Measurements from ENCODE around the gene CDCA8.
"Not testable (repeated sequence)": the region's sequence is repeated elsewhere in the genome, so short reads cannot be mapped to it uniquely, and the experiment has no call there.

The CDCA8 gene

DNA sequence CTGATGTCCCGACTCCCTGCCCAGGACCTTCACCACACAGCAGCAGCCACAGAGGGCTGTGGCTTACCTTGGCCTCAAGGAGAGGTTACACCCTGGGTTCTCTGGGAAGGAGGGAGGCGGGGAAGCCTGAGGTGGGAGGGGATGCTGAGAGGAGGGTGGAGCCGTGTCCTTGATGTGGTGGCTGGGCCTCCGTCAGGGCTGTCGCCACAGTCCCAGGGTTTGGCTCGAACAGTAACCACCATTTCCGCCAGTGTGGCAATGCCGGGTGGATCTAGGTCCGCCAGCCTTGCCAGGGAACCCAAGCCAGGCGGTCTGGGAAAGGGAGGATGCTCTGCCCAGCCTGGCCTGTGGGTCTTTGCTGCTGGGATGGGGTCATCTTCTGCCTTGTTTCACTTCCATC lies 18.4 kb upstream of the CDCA8 start:
- no peak for DNase-seq (ENCODE audit: low read depth)

DNA sequence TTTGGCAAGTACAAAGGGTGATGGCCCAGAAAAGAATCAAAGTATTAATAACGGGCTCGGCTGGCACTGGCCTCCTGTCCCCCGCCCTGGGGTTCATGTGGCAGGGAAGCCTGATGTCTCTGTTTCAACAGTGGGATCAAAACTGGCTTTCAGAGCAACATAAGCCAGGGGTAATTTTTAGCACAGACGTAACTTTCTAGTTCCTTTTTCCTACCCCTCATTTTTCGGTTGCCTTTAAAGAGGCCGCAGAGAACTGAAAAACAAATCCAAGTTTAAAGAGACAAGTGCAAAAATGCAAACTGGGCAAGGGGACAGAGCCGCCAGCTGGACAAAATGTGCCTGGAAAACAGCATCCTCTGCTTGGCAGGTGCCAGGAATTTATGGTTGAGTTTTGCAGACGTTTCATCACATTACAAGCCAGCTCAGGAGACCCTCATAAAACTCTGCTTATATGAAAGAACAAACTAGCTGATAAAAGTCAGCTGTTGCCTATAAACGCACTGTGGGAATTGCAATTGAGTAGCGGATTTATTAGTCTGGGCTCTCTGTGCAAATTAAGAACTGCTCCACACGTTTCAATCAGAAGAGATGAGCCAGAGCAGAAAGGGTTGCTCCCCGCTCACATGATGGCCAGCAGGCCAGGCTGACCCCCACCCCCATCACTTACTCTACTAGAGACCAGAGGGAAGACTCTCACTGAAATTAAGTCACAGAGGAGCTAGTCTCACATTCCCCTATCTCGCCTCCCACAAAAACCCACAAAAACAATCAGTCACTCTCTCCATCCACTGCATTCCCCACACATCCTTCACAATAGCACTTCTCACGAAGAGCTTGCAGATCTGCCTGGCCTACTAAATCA lies 15.8 kb upstream of the CDCA8 start:
- DNase-seq (ENCODE audit: low read depth): no peak

DNA sequence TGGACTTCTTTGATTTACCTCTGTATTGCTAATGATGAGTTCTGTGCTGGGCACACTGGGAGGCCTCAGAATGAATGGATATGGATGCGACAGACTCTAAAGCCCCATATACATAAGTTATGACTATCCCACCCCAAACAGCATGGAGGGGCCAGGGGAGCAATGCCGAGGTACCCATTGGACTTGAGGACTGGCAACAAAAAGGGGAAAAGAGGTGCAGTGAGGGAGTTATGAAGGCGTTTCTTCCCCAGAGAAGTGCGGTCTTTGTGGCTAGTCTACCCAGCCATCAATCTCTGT lies 15.2 kb upstream of the CDCA8 start:
- no peak for DNase-seq (ENCODE audit: low read depth)

DNA sequence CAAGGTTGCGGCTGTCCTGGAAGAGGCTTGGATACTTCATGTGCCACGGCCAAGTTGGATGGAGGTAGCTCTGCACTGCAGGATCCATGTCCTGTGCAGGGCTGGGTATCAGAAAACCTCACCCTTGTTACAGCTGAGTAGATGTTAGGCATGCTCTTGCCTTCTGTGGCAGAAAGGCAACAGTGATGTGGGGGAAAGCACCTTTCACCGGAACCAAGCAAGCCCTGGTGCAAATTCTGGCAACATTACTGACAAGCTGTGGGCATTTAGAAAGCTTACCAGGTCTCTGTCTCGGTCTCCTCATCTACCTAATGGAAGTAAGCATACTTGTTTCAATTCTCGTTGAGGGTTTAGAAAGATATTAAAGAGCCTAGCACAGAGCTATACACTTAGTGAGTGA lies 14.5 kb upstream of the CDCA8 start:
- no peak for DNase-seq (ENCODE audit: low read depth)

DNA sequence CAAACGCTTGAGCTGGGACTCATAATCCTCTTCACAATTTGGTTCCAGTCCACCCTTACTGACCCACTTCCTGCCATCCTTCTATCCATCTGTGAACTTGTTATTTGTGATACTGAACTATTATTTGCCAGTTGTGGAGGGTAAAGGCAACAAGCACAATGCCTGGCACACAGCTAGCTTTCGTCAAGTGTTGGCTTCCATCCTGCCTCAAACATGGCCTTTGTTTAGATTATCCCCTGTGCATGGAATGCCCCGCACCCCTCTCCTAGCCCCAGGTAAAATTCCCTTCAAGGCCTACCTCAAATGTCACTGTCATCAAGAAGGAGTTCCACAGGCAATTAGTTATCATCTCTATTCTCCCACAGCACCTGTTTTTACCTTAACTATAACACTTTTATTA lies 11.4 kb upstream of the CDCA8 start:
- no peak for DNase-seq (ENCODE audit: low read depth)

DNA sequence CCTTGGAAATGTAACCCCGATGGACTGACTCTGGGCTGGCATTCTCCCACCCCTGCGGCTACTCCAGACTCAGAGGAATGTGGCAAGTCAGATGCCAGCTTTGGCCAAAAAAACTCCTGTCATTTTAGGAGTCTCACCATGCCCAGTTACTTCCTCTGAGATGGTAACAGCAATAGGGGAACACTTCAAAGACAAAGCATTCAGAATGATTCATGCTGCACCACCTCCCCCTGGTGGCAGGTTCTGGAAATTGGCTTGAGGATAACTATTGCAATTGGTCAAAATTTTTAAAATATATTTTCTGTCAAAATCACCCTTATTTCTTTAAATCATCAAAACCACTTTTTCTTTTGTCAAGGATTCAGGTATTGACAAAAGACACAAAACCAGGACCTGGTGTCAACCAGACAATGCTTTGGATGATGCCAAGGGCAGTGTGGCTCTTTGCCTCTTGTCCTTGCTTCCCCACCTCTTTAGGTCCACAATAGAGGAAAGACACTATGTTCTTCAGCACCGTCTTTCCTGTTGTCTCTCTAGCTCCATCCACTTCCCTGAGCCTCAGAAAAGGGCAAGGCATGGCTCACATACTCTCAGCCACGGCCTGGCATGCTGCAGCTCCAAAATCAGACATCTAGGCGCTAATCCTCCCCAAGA lies 9.9 kb upstream of the CDCA8 start:
- DNase-seq (ENCODE audit: low read depth): peak; percentile 51

DNA sequence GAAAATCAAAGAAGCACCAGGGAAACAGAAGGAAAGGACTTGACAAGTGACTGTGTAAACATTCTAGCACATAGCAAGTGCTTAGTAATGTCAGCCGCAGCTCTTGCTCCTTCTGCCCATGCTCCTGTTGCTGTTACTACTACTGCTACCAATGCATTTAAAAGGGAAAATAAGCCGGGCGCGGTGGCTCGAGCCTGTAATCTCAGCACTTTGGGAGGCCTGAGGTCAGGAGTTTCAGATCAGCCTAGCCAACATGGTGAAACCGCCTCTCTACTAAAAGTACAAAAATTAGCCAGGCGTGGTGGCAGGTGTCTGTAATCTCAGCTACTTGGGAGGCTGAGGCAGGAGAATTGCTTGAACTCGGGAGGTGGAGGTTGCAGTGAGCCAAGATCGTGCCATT lies 8.1 kb upstream of the CDCA8 start:
- not testable (repeated sequence) for DNase-seq (ENCODE audit: low read depth)

DNA sequence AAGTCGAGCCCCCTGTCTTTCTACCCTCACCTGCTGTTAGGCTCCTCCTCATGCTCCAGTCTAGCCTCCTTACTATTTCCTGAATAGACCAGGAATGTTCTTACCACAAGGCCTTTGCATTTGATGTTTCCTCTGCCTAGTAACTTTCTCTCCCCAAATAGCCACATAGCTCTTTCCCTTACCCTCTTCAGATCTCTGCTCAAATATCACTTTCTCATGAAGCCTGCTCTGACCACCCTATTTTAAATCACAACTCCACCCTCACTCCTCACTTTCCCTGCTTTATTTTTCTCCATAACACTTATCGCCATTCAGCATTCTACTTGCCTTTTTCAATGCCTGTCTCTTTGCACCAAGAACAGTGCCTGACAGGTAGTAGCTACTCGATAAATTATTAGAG lies 6.6 kb upstream of the CDCA8 start:
- DNase-seq (ENCODE audit: low read depth): no peak

DNA sequence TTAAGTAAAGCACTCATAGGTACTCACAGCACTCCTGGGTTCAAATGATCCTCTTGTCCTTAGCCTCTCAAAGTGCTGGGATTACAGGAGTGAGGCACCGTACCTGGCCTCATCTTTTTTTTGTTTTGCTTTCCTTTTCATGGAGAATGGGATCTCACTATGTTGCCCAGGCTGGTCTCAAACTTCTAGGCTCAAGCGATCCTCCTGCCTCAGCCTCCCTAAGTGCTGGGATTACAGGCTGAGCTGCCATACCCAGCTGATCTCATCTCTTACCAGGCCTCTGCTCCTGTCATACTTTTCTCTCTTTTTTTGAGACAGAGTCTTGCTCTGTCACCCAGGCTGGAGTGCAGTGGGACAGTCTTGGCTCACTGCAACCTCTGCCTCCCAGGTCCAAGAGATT lies 4.6 kb upstream of the CDCA8 start:
- DNase-seq (ENCODE audit: low read depth): not testable (repeated sequence)

DNA sequence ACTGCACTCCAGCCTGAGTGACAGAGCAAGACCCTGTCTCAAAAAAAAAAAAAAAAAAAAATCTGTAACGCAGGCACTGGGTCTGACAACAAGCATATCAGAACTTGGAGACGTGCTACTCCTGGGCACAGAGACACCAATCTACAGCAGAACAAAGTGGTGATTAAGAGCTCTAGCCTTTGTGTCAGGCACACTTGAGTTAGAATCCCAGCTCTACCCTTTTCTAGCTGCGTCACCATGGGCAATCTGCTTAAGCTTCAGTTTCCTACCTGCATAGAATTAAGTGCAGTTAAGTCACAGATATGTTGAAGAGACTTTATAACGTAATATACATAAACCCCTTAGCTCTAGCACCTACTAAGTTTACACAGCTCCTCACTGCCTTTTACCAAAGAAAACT lies 3.4 kb upstream of the CDCA8 start:
- no peak for DNase-seq (ENCODE audit: low read depth)

DNA sequence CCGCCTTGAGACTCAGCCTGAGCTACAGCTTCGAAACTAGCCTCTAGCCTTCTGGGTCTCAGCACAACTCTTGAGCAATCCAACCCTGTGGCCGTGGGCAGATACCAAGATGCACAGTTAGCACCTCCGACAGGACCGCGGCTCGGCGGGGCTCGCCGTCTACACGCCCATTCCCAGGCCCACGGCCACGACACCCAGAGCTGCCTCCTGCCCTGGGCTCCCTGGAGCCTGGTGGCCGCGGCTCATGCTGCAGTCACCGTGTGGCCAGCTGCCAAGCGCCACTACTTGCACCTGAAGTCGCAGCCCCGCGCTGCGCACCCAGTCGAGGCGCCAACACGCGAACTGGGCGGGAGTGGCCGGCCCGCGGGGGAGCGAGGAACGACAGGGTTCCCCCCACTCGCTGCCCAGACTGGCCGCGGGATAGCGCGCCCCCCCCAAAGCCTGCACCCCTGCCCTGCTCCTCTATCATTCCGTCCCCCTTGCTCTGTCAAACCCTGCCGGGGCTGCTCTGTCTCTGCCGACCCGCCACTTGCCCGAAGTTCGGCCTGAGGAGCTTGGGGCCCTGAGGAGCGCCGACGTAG lies 729 bp upstream of the CDCA8 start:
- DNase-seq (ENCODE audit: low read depth): peak; percentile 76

DNA sequence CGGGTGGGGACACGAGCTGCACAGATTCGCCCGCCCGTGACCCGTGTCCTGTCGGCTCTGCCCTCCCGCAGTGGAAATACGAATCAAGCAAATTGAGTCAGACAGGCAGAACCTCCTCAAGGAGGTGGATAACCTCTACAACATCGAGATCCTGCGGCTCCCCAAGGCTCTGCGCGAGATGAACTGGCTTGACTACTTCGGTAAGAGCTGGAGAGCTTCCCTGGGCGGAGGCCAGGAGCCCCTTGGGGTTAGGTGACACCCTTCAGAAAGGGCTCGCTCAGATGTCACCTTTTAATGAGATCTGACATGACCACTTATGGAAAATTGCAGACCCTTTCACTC lies 489 bp downstream of the CDCA8 start:
- peak; percentile 10 for DNase-seq (ENCODE audit: low read depth)

DNA sequence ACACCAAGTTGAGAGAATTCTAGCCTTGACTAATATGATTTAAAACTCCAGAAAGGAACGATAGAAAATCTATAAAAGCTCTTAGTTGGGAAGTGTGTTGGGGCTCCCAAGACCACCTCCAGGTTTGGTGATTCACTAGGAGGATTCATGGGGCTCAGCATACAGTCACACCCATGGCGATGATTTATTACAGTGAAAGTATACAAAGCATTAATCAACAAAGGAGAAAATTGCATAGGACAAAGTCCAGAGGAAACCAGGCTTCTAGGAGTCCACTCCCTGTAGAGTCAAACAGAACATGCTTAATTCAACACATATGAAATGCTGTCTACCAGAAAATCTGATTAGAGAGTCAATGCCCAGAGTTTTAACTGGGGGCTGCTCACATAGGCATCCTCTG lies 4.8 kb downstream of the CDCA8 start:
- no peak for DNase-seq (ENCODE audit: low read depth)

DNA sequence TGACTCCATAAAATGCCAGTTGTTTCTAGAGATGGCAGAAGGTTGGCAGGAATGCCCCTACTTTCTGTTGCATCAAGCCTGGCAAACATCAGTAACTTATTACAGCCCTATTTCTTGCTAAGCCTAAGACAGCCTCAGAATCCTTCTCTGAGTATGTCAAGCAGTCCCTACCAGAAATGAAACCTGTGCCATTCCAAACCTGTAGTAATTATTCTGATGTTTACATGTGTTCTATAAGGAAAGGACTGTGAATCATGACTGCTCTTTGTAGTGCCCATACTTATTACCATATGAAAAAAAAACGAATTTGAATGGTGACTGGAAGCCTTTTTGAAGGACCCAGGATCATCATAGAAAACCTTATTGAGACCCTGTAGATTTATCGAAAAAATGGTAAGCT lies 5.4 kb downstream of the CDCA8 start:
- no peak for DNase-seq (ENCODE audit: low read depth)

DNA sequence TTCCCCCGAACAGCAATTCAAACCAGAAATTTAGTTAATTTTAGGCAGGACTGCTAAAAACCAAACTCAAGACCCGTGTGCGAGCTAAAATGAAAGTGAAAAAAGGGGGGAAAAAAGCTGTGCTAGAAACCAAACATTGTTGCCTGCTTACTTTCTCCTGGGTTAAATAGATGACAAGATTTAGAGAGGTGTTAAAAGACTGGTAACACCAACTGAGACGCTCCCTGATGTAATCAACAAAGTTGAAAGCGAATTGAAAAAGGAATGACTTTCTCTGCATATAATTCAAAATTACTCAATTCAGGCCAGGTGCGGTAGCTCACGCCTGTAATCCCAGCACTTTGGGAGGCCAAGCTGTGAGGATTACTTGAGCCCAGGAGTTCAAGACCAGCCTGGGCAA lies 6.8 kb downstream of the CDCA8 start:
- DNase-seq (ENCODE audit: low read depth): no peak

DNA sequence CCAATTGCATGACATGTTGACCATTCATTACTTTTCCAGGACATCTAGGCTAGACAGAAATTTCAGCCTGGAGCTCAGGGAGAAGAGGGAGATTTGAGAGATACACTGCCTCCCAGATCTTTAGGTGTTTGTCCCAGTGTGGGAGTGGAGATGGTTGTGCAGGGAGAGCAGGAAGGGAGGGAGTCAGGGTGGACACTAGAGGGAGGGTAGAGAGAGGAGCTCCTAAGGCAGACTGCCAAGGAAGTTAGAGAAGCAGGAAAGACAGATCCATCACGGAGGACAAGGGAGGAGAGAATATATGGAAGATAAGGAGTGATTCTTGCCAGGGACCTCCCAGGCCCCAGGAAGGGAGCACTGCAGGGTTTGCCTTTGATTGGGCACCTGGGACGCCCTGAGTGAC lies 8.7 kb downstream of the CDCA8 start:
- DNase-seq (ENCODE audit: low read depth): no peak

DNA sequence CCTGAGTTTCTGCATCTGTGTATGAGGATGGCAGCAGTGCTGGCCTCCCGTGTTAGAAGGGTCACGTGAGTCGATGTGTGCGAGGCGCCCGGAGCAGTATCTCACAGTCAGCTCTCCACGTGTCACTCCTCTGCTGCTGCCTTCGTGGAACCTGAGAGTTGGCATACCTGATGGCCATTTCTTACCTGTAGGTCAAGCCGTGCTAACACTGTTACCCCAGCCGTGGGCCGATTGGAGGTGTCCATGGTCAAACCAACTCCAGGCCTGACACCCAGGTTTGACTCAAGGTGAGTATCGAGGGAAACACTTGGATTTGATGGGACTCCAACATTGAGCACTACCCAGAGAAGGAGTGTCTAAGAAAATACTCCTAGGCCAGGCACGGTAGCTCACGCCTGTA lies 10.7 kb downstream of the CDCA8 start:
- no peak for DNase-seq (ENCODE audit: low read depth)

DNA sequence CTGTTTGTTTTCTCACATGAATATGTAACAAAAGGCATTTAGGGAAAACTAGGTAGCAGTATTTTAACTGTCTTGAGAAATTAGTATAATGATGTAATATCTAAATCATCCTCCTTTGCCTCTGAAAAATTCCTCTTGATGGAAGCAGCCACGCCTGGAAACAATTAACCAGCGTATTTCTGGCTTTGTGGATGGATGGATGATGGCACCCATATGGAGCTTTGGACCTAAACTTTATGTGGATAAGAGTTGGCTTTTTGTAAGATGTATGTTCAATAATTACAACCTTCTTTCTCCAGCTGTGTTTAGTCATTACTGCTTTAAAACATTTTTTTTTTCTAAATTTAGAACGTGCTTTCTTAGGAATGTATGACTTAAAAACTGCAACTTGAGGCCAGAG lies 12.7 kb downstream of the CDCA8 start:
- DNase-seq (ENCODE audit: low read depth): no peak

DNA sequence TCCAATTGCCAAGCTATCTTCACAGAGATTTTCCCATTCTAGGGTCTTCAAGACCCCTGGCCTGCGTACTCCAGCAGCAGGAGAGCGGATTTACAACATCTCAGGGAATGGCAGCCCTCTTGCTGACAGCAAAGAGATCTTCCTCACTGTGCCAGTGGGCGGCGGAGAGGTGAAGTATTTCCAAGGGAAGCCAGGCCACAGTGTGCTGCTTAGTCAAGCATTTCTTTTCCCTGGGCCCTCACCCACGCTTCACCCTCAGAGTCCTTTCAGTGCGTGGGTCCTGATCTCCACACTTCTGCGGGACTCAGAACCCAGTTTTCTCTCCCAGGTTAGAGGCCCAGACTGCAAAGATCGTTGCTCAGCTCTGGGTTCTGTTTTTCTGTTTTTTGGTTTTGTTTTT lies 13.1 kb downstream of the CDCA8 start:
- DNase-seq (ENCODE audit: low read depth): no peak

DNA sequence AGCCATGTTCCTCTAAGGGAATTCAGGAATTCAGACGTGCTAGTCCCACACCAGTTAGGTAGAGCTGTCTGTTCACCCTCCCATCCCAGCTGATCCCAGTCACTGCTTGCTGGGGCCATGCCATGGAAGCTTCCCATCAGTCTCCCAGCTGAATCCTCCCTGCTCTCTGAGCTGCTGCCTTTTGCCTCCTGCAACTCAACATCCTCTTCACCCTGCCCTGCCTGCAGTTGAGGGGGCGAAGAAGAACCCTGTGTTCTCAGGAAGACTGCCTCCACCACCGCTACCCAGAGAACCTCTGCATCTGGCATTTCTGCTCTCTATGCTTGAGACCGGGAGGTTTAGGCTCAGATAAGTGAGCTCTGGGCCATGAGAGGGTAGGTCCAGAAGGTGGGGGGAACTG lies 16.2 kb downstream of the CDCA8 start:
- no peak for DNase-seq (ENCODE audit: low read depth)

DNA sequence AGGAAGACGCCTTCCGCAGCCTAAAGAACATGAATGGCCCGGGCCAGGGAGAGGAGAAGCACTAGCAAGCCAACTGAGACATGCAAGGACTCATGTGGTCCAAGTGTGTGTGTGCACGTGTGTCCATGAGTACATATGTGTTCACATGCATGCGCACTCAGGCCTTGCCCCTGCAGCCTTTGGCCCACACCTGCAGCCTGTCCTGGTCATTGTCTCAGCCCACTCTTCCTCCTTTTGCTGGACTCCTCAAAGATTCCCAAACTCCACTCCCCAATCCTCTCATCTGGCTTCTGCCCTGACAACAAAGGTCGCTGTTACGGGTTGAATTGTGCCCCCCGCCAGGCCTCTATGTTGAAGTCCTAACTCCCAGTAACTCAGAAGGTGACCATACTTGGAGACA lies 21.9 kb downstream of the CDCA8 start:
- DNase-seq (ENCODE audit: low read depth): no peak

DNA sequence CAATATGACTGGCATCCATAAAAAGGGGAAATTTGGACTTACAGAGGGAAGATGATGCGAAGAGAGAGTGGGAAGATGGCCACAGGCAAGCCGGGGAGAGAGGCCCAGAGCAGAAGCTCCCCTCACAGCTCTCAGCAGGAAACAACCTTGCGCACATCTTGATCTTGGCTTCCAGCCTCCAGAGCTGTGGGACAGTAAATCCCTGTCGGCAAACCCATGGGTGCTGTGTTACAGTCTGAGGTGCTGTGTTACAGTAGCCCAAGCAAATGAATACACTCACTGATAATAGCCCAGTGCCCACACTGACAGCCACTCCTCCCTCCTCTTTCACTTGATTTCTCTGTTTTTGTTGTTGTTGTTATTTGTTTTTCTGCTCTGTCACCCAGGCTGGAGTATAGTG lies 22.4 kb downstream of the CDCA8 start:
- DNase-seq (ENCODE audit: low read depth): no peak

DNA sequence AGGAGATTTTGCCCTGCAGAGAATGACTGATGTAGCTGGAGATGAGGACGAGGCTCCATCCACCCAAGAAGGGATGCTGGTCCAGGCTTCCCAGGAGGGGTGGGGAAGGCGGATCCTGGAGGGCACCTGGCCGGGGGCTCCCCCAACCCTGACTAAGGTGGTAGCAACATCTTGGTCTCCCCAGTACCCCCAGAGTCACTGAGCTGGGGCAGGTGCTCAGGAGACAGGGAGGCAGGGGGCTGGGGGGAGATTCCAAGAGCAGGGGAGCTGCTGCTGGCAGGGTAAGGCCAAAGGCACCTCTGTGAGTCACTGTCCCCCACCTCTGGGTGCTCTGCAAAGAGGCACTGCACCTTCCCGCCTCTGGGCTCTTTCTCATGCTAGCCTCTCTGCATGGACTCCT lies 24.0 kb downstream of the CDCA8 start:
- no peak for DNase-seq (ENCODE audit: low read depth)

DNA sequence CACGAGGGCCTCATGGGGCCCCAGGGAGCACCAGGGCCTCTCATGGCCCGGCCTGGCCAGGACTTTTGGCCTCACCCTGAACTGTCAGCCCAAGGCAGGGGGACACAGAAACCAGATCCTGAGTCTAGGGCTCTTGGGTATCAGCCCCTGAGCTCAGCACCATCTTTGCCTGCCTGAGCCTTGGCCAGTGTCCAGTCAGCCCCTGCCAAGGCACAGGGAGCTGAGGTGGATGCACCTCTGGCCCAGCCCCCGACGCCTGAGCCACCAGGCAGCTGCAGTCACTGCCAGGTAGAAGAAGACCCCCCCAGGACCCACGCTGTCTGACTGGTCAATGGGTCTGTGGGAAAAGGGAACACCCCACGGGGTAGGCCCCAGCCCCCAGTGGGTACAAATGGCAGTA lies 25.3 kb downstream of the CDCA8 start:
- no peak for DNase-seq (ENCODE audit: low read depth)

Data from iris pigment epithelial cell (primary cell).